HepG2 (cell line): ENCODE results near the gene CIITA. TPM values are rescaled to one million over a fixed set of nuclear protein-coding genes. Genes with fewer than 3 reads are reported as not detected.

Experiments
- ATAD3A ChIP-seq: sonication (generic); formaldehyde crosslinking; IDR thresholded peaks from 2 replicates; pipeline ENCODE4 v1.4.0; 2020; ENCODE audit warnings: missing genetic modification reagents
- CC2D1A ChIP-seq: sonication (generic); formaldehyde crosslinking; IDR thresholded peaks from 2 replicates; pipeline ENCODE4 v1.8.1; 2023; ENCODE audit warnings: mild to moderate bottlenecking, missing genetic modification reagents
- CREBL2 ChIP-seq: sonication (generic); formaldehyde crosslinking; IDR thresholded peaks from 2 replicates; pipeline ENCODE4 v1.8.1; 2023; ENCODE audit warnings: missing genetic modification reagents, mild to moderate bottlenecking, borderline replicate concordance
- HIVEP1 ChIP-seq: sonication (generic); formaldehyde crosslinking; IDR thresholded peaks from 2 replicates; pipeline ENCODE4 v1.4.0; 2020; ENCODE audit warnings: mild to moderate bottlenecking, missing genetic modification reagents
- ISX ChIP-seq: sonication (generic); formaldehyde crosslinking; conservative IDR thresholded peaks from 2 replicates; pipeline ENCODE4 v1.5.0; 2020; ENCODE audit warnings: missing genetic modification reagents
- MAX ChIP-seq: IDR thresholded peaks from 2 replicates; pipeline ENCODE4 v1.6.1; 2012; ENCODE audit warnings: inconsistent platforms
- SAP130 ChIP-seq: IDR thresholded peaks from 2 replicates; pipeline ENCODE4 v1.6.1; 2016; ENCODE audit warnings: low read depth
- SIN3A ChIP-seq: IDR thresholded peaks from 2 replicates; pipeline ENCODE4 v1.6.1; 2011; ENCODE audit warnings: low read depth, mild to moderate bottlenecking, control low read depth, low read length, borderline replicate concordance
- SPEN ChIP-seq: sonication (generic); formaldehyde crosslinking; IDR thresholded peaks from 2 replicates; pipeline ENCODE4 v1.5.1; 2020; ENCODE audit warnings: low read depth, mild to moderate bottlenecking, missing genetic modification reagents
- THYN1 ChIP-seq: sonication (generic); formaldehyde crosslinking; IDR thresholded peaks from 2 replicates; pipeline ENCODE4 v1.8.1; 2023; ENCODE audit warnings: low read depth, mild to moderate bottlenecking, moderate library complexity, missing genetic modification reagents, borderline replicate concordance
- ZNF224 ChIP-seq: sonication (generic); formaldehyde crosslinking; IDR thresholded peaks from 2 replicates; pipeline ENCODE4 v1.5.0; 2020; ENCODE audit warnings: mild to moderate bottlenecking, missing genetic modification reagents
- ZNF256 ChIP-seq: sonication (generic); formaldehyde crosslinking; conservative IDR thresholded peaks from 2 replicates; pipeline ENCODE4 v1.4.0; 2020; ENCODE audit warnings: missing genetic modification reagents
- ZNF34 ChIP-seq: sonication (generic); formaldehyde crosslinking; IDR thresholded peaks from 2 replicates; pipeline ENCODE4 v1.4.0; 2020; ENCODE audit warnings: mild to moderate bottlenecking, missing genetic modification reagents, borderline replicate concordance
- ZNF430 ChIP-seq: sonication (generic); formaldehyde crosslinking; IDR thresholded peaks from 2 replicates; pipeline ENCODE4 v1.9.0; 2021; ENCODE audit warnings: mild to moderate bottlenecking, missing genetic modification reagents
- ZNF432 ChIP-seq: sonication (generic); formaldehyde crosslinking; IDR thresholded peaks from 2 replicates; pipeline ENCODE4 v1.5.0; 2020; ENCODE audit warnings: missing genetic modification reagents, mild to moderate bottlenecking, borderline replicate concordance
- ZNF543 ChIP-seq: sonication (generic); formaldehyde crosslinking; IDR thresholded peaks from 2 replicates; pipeline ENCODE4 v1.4.0; 2020; ENCODE audit warnings: mild to moderate bottlenecking, missing genetic modification reagents
- ZNF562 ChIP-seq: sonication (generic); formaldehyde crosslinking; IDR thresholded peaks from 2 replicates; pipeline ENCODE4 v1.8.0; 2022; ENCODE audit warnings: missing genetic modification reagents, borderline replicate concordance
- ZNF572 ChIP-seq: sonication (generic); formaldehyde crosslinking; IDR thresholded peaks from 2 replicates; pipeline ENCODE4 v1.5.1; 2020; ENCODE audit warnings: mild to moderate bottlenecking, missing genetic modification reagents
- ZNF589 ChIP-seq: sonication (generic); formaldehyde crosslinking; conservative IDR thresholded peaks from 2 replicates; pipeline ENCODE4 v1.8.0; 2022; ENCODE audit warnings: mild to moderate bottlenecking, moderate library complexity, missing genetic modification reagents
- ZNF7 ChIP-seq: IDR thresholded peaks from 2 replicates; pipeline ENCODE4 v1.6.1; 2016; ENCODE audit warnings: missing biosample characterization, missing genetic modification reagents
- polyA plus RNA-seq, 8 experiments: library from polyadenylated mRNA; depleted of rRNA in 3 of 8; stranded (reverse) in 7 of 8; unstranded in 1 of 8; fragments of >200 nt; fragmentation: Illumina TruSeq in 4 of 8; extraction: Trizol in 4 of 8; gene quantifications; 2 replicates each; pipeline versions ENCODE4 v1.2.1 to v1.2.3, GENCODE V29; 2011 to 2016; ENCODE audit warnings: low read depth in 4 of 8, missing spikeins in 1 of 8, mixed read lengths in 1 of 8; ENCODE audit not compliant: insufficient read depth in 1 of 8
- total RNA-seq, 5 experiments: library from RNA; depleted of rRNA; stranded (reverse); fragments of >200 nt; fragmentation: Illumina TruSeq; extraction: Trizol; gene quantifications; 2 replicates each; pipeline ENCODE4 v1.2.3, GENCODE V29; 2016; ENCODE audit warnings: low read depth in 1 of 5
- TF ChIP-seq, protein P1 (sequence below): sonication (generic); formaldehyde crosslinking; IDR thresholded peaks from 2 replicates; pipeline ENCODE4 v1.4.0; 2020; ENCODE audit warnings: missing genetic modification reagents, borderline replicate concordance
- TF ChIP-seq, protein P2 (sequence below): sonication (generic); formaldehyde crosslinking; IDR thresholded peaks from 2 replicates; pipeline ENCODE4; 2020; ENCODE audit warnings: missing genetic modification reagents, mild to moderate bottlenecking, borderline replicate concordance

Gene CIITA
- total and polyA plus RNA-seq, 2 of the 13 experiments (the other 11 are each of a cell fraction or from before 2014, with no cell fraction given), result 0.08 to 0.09 TPM

- TF ChIP-seq ZNF224 (peak; percentile 31; the same call in 1 of the 2 replicates), ZNF7 (no peak), CC2D1A (CRISPR knock-in tag) (no peak), ZNF430 (CRISPR knock-in tag) (no peak; the same call in 1 of the 2 replicates), ZNF543 (CRISPR knock-in tag) (peak; percentile 37; the same call in 1 of the 2 replicates), MAX (no peak), SIN3A (no peak), SPEN (CRISPR knock-in tag) (0 out of 2 replicates have a peak, but pooled peaks have one; percentile 45), SAP130 (peak; percentile 60; the same call in 1 of the 2 replicates), ZNF589 (CRISPR knock-in tag) (no peak), ZNF34 (CRISPR knock-in tag) (0 out of 2 replicates have a peak, but pooled peaks have one; percentile 94), CREBL2 (CRISPR knock-in tag) (no peak), THYN1 (CRISPR knock-in tag) (no peak), HIVEP1 (CRISPR knock-in tag) (no peak), ATAD3A (no peak), ZNF432 (CRISPR knock-in tag) (no peak), ISX (CRISPR knock-in tag) (no peak), ZNF256 (CRISPR knock-in tag) (0 out of 2 replicates have a peak, but pooled peaks have one; percentile 47), ZNF572 (CRISPR knock-in tag) (no peak), ZNF562 (CRISPR knock-in tag) (no peak)
- TF ChIP-seq, protein P1, sequence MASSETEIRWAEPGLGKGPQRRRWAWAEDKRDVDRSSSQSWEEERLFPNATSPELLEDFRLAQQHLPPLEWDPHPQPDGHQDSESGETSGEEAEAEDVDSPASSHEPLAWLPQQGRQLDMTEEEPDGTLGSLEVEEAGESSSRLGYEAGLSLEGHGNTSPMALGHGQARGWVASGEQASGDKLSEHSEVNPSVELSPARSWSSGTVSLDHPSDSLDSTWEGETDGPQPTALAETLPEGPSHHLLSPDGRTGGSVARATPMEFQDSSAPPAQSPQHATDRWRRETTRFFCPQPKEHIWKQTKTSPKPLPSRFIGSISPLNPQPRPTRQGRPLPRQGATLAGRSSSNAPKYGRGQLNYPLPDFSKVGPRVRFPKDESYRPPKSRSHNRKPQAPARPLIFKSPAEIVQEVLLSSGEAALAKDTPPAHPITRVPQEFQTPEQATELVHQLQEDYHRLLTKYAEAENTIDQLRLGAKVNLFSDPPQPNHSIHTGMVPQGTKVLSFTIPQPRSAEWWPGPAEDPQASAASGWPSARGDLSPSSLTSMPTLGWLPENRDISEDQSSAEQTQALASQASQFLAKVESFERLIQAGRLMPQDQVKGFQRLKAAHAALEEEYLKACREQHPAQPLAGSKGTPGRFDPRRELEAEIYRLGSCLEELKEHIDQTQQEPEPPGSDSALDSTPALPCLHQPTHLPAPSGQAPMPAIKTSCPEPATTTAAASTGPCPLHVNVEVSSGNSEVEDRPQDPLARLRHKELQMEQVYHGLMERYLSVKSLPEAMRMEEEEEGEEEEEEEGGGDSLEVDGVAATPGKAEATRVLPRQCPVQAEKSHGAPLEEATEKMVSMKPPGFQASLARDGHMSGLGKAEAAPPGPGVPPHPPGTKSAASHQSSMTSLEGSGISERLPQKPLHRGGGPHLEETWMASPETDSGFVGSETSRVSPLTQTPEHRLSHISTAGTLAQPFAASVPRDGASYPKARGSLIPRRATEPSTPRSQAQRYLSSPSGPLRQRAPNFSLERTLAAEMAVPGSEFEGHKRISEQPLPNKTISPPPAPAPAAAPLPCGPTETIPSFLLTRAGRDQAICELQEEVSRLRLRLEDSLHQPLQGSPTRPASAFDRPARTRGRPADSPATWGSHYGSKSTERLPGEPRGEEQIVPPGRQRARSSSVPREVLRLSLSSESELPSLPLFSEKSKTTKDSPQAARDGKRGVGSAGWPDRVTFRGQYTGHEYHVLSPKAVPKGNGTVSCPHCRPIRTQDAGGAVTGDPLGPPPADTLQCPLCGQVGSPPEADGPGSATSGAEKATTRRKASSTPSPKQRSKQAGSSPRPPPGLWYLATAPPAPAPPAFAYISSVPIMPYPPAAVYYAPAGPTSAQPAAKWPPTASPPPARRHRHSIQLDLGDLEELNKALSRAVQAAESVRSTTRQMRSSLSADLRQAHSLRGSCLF (CRISPR knock-in tag), result no peak
- TF ChIP-seq, protein P2, sequence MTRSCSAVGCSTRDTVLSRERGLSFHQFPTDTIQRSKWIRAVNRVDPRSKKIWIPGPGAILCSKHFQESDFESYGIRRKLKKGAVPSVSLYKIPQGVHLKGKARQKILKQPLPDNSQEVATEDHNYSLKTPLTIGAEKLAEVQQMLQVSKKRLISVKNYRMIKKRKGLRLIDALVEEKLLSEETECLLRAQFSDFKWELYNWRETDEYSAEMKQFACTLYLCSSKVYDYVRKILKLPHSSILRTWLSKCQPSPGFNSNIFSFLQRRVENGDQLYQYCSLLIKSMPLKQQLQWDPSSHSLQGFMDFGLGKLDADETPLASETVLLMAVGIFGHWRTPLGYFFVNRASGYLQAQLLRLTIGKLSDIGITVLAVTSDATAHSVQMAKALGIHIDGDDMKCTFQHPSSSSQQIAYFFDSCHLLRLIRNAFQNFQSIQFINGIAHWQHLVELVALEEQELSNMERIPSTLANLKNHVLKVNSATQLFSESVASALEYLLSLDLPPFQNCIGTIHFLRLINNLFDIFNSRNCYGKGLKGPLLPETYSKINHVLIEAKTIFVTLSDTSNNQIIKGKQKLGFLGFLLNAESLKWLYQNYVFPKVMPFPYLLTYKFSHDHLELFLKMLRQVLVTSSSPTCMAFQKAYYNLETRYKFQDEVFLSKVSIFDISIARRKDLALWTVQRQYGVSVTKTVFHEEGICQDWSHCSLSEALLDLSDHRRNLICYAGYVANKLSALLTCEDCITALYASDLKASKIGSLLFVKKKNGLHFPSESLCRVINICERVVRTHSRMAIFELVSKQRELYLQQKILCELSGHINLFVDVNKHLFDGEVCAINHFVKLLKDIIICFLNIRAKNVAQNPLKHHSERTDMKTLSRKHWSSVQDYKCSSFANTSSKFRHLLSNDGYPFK (CRISPR knock-in tag), result peak; percentile 66; the same call in 1 of the 2 replicates
Observed at GRCh38 chr16:10964039-10964890, 87.3 kb downstream of the CIITA start (continued).
